HG03571 (cell line): ENCODE measurements around the gene HOXB8.

Source experiments
- ATAC-seq: cut with Tn5 transposase; IDR thresholded peaks from one replicate; pipeline ENCODE4 v1.9.1; 2021; ENCODE audit not compliant: unreplicated experiment

Gene HOXB8

DNA sequence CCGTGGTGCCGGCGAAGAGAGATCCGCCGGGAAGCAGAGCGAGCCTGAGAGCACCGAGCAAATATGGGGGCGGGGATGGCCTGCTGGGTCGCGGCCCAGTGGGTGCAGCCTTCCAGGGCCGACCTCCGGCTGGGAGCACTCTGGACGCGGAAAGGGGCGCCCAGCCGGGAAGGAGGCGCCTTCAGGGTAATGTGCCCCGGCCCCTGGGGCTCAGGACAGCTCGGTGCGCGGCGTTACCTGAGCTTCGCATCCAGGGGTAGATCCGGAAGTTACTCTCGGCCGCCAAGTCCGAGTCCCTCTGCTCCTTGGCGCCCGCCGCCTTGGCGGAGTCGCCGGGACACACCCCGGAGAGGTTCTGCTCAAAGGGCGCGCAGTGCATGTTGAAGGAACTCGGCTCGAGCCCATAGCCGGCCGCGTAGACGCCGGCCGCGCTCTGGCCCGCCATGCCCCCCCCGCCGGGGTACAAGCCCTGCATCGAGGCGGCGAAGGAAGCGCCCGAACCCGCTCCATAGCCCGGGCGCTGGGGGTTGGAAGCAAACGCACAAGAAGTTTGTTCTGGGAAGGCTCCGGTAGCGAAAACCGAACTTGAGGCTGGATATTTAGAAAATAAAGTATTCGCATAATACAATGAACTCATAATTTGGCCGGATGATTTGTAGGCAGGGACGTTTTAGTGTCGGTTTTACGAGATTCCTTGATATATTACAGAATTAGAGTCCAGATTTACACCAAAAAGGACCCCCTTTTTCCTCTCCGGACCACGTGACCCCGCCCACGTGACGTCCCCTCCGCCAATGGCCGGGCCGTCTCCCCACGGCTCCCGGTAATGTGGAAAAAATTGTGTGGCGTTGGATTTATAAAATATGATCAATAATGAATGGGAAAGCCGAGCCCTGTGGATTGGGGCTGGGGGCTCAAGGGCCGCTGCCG is 4.5 kb downstream of the HOXB8 start, which contains the start of gene HOXB7:
Gene HOXB7, minus strand, starts transcription at position 736 of the 930 bp plus-strand sequence. Its CDS starts 99 bp downstream, at position 637.
- no peak for ATAC-seq

DNA sequence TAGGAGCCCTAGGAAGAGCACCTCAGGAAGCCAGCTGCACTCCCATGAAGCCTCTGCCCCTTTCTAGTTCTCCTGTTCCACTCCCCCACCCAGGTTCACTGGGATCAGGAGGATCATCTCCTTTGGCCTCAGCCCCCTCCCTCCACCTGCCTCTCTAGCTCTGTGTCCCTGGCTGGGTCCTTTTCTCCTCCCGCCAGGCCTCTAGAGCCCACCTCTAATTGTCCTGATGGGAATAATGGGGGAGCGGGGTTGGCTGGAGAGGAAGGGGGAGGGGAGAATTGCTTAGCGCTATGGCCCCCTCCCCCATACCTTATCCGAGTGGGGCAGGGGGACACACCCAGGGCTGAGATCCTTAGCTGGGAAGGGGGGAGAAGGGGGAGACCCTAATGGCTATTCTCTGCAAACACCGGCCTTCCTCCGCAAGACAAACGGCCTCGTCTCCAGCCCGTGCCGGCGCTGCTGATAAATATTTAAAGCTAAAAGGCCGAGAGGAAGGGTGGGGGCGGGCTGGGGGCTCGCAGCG is 5.3 kb downstream of the HOXB8 start:
- no peak for ATAC-seq

DNA sequence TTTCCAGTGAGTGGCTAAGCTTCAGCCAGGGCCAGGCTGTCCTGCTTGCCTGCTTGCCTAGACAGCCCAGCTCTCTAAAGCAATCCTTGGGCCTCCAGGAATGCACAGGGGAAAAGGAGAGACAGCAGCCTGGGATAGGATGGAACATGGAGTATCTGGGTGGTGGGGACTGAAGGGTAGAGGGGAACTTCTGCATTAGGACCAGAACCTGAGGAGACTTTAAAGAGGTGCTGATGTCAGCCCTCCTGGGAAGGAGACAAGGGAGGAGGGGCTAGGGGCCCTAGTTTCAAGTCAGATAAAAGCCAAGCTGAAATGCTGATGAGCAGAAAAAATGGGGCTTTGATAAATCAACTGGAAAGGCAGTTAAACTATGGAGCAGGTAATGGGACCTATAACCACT is 6.1 kb downstream of the HOXB8 start:
- no peak for ATAC-seq

DNA sequence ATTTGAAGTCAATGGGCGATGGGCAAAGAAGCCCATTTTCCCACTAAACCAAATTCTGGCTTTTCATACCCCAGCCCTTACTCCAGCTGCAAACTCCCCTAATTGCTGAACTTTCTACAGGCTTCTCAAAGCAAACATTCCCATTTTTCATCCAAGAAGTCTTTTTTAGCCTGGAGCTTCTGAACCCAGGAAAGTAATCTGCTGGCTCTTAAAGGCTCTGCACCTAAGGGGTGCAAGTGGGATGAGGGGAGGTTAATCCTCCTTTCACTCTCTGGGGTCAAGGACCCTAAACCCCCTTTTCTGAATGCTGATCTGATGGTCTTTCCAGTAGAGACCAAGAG is 6.6 kb downstream of the HOXB8 start:
- ATAC-seq, result no peak

DNA sequence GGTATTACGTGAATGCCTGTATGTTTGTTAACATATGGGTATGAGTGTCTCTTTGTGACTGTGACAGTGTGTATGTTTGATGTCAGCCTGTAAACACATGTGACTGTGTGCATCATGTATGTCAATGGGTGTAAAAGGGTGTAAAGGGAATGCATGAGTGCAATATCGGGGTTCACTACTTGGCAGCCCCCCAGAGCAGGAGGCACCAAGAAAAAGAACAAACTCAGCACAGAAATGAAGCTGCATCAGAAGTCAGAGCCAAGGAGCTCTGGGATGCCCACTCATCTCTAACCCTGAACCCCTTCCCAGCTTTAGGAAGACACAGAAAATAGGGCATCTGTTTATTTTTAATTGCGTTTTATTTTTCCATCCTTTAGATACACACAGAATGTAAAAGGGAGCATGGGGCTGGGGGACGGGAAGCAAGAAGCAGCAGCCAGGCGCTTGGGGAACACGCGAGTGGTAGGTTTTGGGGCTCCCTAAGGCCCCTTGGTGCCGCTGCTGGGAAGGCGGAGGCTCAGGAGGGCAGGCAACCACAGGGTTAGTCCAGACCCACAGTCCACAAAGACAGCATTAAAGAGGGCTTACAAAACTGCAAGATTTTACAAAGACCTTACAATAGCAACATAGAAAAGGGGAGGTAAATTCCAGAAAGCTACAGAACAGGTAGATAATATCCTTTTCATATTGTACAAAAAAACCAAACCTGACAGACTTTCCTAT is 8.0 kb downstream of the HOXB8 start:
- ATAC-seq, result no peak

DNA sequence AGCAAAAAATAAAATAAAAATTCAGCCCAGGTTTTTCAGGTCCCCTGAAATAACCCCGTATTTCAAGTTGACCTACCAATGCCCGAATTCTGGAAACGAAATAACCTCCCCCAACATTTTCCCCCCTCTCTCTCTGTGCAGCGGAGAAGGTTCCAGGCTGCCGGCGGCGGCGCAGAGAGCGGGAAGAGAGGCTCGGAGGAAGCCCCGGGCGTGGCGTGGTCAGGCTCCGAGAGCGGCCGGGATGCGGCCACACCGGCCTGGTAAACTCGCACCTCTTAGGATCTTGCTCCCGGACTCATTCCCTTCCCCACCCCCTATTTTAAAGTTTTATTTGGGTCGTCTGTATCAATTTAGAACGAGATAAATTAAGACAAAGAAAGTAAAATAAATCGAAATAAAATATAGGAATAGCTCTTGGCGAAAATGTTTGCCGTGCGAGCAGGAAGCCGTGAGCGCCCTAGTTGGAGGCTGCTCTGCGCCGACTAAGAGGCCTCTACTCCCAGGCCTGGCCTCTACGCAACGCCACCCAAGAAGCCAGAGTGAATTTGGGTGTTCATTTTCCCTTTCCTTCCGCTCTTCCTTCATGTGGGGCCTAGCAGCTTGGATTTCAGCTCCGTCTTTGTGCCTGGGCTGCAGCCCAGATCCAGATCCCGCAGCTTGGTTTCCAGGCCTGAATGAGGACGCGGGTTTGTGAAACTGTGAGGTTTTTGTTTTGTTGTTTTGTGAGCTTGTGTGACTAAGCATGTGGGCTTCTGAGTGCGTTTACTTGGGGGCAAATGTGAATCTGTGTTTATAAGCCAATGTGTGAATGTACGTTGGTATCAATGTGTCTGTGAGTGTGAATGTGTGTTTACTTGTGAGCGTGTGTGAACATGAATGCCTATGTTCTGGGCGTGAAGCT is 8.9 kb downstream of the HOXB8 start:
- ATAC-seq, result no peak

DNA sequence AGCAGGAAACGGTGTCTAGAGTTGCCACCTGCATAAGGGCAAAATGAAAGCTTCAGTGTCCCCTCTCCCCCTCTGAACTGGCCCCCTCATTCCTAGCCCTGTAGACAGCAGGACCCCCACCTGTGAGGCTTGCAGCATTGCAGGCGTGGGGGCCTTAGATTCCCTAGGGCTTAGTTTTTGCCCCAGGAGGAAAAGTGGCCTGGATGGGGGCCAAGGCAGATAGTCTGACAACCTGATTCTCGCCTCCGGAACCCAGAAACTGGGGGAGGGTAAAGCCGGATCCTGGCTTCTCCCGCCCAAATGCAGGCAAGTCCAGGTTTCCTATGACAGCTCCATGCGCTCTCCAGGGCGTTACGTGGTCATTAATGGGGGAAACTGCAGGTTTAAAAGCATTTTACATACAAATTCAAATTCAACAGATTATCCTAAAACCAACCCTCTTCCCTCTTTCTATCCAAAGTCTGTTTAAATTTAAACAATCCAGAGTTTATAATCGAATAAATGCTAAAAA is 9.6 kb downstream of the HOXB8 start:
- no peak for ATAC-seq

DNA sequence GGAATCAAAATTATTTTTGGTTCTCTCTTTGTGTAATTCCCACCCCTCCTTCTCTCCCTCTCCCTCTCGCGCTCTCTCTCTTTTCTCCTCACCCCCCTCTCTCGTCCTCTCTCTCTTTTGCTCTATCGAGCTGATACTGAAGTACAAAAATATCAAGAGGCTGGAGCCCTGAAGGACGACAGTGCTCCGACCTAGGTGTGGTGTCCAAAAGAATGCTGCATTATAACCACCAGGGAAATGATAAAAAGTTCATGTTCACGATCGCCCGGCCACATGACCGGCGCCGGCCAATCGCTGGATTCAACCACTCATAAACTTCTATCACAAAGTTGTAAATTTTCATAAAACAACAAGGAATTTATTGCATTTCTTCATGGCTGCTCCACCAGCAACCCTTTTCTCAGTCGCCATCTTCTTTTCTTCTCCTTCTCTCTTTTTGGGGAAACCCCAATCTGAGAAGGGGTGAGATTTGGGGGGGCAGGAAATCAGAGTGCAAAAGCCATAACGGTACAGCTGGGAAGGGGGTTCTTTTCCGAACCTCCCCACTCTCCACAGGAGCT is 10.2 kb downstream of the HOXB8 start, which contains the start of gene HOXB6:
Gene HOXB6, minus strand, starts transcription at position 217 of the 560 bp plus-strand sequence. CDS start 6,836 bp downstream, outside the sequence.
- no peak for ATAC-seq

DNA sequence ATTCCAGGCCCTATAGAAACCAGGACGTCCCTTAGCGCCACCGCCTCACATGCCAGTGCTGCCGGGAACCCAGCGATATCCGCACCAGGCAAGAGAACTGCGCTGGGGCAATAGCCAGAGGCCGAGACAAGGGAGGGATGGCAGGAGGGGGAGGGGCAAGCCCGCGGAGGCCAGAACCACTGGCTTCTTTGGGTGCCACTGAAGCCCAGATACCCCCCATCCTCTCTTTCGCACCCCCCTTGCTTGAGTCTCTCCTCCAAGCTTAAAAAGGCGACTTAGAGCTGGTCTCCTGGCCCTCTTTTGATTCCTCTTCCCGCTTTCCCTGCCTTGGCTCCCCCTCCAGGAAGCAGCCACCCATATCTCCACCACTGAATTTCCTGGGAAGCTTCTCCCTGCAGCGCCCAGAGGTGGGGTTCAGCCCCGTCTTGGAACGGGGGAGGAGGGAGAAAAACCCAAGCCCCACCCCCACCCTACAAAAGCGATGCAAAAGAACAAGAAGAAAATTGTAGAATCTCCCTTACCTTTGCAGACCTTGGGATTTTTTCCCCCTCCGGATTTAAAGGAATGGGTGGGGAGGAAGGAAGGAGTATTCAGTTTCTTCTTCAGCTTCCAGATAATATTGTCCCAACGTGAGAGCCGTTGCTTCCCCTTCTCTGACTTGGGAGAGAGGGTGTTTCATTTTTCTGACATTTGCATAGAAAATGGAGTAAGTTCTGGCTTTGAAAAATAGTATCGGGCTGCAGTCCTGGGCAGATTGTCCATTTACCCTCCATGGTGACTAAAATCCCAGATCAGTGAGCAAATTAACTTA is 10.9 kb downstream of the HOXB8 start:
- ATAC-seq, result no peak

DNA sequence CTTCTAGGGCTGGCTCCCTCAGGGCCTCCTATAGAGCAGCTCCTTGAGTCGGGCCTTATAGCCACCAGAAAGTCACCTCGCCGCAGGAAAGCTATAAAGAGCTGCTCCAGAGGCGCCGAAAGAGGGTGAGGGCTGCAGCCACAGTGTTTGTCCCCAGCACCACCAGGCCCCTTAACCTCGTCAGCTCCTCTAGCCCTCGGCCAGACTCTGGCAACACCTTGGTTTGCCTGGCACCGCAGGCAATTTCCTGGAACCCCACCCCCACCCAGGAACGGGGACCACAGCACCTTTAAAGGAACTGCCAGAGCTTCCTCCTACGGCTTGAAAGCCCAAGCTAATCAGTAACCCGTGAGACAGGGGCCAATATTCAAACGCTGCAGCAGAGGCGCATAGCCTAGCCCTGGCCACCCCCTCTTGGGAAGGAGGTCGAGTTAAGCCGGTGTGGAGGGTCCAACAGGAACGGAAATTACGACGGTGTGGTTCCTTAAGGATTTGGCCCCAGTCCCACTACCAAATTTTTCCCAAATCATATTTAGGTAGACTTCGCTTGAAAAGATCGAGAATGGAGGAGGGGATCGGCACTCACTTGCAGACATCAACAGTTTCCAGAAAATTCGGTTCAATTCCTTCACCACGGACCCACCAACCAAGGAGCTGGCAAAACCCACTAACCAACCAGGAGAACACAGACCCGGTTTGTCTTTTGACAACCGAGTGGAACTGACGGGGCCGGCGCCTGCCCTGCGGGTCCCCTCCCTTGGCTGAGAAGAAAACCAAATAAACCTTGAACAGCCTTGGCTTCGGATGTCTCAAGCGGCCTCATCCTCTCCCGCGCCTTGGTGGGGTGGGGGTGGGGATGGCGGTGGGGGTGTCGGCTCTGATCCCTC is 13.3 kb downstream of the HOXB8 start:
- ATAC-seq, result no peak

DNA sequence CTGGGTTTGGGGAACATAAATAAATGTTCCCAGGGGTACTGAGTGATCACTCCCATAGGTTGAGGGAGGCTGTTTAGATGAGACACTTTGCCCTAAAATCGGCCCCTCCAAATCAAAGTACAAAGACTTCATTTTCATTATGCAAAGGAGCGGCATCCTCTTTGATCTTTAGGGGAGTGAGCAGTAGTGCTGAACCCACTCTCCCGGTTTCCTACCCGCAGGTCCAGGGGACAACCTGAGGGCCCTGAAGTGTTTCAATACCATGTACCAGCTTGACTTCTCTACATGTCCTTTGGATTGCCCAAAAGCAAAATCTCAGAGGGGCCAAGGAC is 13.9 kb downstream of the HOXB8 start:
- ATAC-seq, result no peak

DNA sequence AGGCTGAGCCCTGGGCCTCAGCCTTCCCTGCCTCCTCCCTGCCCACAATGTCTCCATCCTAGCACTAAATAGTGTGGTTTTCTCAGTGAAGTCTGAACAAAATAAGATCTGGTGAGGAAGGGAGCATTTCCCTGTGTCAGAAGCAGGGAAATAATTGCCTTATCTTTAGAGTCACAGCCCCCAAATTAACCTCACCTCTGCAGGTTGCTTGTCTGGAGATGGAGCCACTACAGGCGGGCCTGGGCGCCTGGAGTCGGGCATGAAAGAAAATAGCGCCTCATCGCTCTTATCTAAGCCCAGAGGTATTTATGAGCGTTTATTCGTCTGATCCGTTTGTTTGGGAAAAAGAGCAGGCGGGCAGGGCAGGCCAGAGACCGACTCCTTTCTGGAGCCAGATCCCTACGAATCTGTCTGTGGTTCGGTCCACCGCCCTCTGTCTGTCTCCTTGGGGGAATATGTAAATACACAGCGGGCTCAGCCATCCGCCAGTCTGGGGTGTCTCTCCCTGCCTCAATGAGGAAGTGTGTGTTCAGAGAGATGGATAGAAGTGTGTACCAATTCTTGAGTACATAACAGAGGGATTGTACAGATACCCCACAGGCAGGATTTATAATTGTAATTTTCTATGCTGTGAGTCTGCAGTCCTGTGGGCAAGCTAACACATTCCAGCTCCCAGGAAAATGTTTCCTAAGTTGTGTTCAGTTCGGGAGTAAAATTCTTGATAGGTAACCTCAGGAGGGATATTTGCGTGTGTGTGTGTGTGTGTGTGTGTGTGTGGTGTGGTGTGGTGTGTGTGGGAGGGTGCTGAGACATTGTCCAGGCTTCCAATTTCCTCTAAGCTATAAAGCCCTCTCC is 14.6 kb downstream of the HOXB8 start:
- ATAC-seq, result no peak

DNA sequence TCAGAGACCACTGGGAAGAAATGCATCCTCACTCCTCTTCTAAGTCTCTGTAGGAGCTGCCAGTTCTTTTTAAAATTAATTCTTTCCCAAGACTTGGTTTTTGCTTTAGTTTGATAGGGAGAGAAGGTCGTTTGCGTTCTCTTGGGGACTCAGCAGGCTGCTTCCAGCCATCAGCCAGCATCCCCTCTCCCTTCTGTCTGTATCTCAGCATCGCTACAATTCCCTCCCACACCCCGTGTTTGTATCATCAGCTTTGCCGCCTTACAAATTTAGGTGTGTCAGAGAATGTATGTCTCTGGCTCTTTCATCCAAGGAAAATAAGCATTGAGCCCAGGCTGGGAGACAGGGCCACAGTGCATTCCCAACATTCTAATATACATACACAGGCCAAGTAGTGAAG is 15.7 kb downstream of the HOXB8 start:
- no peak for ATAC-seq

DNA sequence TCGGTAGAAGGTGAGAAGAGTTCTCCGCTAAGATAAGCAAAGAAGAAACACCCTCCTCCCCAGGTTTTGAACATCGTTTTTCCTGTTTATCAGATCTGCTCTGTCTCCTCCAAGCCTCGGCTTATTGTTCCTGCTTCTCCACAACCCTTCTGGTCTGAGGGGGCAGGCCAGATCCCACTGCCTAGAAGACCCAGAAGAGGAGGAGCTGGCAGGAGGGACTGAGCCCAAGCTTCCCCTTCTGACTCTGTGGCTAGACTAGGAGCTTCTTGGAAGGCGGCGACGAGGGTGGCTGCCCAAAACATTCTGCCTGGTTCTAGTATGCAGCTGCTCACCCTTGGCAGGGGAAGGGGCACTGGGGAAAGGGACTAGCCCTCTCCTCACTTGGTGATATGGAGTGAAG is 16.4 kb downstream of the HOXB8 start:
- no peak for ATAC-seq

DNA sequence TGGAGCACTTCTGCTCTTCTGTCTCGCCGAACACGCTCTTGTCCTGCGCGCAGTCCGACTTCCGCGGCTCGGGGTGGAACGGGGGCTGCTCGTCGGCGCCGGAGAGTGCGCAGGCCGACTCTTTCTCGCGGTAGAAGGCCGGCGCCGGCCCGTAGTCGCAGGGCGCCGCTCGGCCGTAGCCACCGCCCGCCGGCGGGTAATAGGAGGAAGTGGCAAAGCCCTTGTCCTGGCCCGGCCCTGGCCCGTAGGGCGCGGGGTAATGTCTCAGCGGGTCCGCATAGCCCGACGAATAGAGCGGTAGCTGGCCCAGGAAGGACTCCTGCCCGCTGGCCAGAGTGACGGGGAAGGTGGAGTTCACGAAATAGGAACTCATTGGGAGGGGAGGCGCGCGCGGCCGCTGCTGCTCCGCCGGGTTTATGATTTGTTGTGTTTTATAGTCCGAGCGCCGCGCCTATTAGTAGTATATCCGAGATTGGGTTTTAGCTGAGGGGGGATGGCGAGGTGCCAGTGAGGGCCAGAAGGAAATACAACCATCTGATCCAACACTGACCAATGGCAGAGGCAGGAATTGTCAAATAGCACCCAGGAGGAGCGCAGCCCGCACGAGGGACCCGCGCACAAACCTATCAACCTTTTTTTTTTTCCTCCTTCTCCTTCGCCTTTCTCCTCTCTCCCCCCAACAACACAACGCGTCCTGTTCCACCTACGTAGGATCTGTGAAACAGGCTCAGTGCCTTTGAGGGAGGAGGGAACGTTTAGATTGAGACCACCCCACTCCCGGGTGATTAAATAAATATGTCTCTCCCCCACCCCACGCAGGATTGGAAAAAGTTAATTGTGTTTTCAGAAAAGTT is 17.1 kb downstream of the HOXB8 start:
- ATAC-seq, result no peak

DNA sequence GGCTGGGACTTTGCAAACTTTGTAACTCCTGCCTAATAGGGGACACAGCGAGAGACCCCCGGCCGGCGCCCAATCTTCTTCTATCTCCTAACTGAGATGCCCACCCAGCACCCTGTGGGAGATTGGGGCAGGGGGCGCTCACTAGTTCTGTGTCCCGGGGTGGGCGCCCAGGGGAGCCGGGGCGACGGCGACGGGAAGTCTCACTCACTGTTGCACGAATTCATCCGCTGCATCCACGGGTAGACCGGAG is 17.6 kb downstream of the HOXB8 start:
- ATAC-seq, result no peak
